HepG2 (cell line): ENCODE measurements around the gene CHID1. TPM values are rescaled to one million over a fixed set of nuclear protein-coding genes. Genes with fewer than 3 reads are reported as not detected.

Experiments
- ATF6 ChIP-seq: sonication (generic); formaldehyde crosslinking; conservative IDR thresholded peaks from 2 replicates; pipeline ENCODE4 v1.4.0; 2020; ENCODE audit warnings: missing genetic modification reagents
- BCL3 ChIP-seq: sonication (generic); formaldehyde crosslinking; IDR thresholded peaks from 2 replicates; pipeline ENCODE4 v1.5.1; 2020; ENCODE audit warnings: mild to moderate bottlenecking, missing genetic modification reagents, moderate library complexity
- BCLAF1 ChIP-seq: fragments of 450-650 bp; IDR thresholded peaks from 2 replicates; pipeline ENCODE4 v1.6.1; 2017; ENCODE audit warnings: mild to moderate bottlenecking
- CBFB ChIP-seq: sonication (generic); formaldehyde crosslinking; IDR thresholded peaks from 2 replicates; pipeline ENCODE4 v1.4.0; 2020; ENCODE audit warnings: missing genetic modification reagents
- DMAP1 ChIP-seq: IDR thresholded peaks from 2 replicates; pipeline ENCODE4 v1.6.1; 2016
- EHMT2 ChIP-seq: fragments of 200-600 bp; sonication (generic); IDR thresholded peaks from 2 replicates; pipeline ENCODE4 v1.7.0; 2017; ENCODE audit warnings: antibody characterized with exemption, low read depth, low read length, borderline replicate concordance
- HDAC1 ChIP-seq: sonication (generic); formaldehyde crosslinking; IDR thresholded peaks from 2 replicates; pipeline ENCODE4 v1.5.1; 2020; ENCODE audit warnings: mild to moderate bottlenecking, missing genetic modification reagents
- HDAC6 ChIP-seq: fragments of 200-600 bp; sonication (generic); IDR thresholded peaks from 2 replicates; pipeline ENCODE4 v1.7.0; 2017; ENCODE audit warnings: mild to moderate bottlenecking, antibody characterized with exemption, low read length, low read depth
- JUNB ChIP-seq: sonication (generic); formaldehyde crosslinking; IDR thresholded peaks from 2 replicates; pipeline ENCODE4 v1.8.0; 2022; ENCODE audit warnings: missing genetic modification reagents, mild to moderate bottlenecking, borderline replicate concordance
- MIER2 ChIP-seq: IDR thresholded peaks from 2 replicates; pipeline ENCODE4 v1.6.1; 2016; ENCODE audit warnings: missing biosample characterization, missing genetic modification reagents
- MIXL1 ChIP-seq: IDR thresholded peaks from 2 replicates; pipeline ENCODE4 v1.6.1; 2016
- RARG ChIP-seq: sonication (generic); formaldehyde crosslinking; IDR thresholded peaks from 2 replicates; pipeline ENCODE4 v1.4.0; 2020; ENCODE audit warnings: low read depth, mild to moderate bottlenecking, missing genetic modification reagents
- SIN3A ChIP-seq: IDR thresholded peaks from 2 replicates; pipeline ENCODE4 v1.6.1; 2011; ENCODE audit warnings: low read depth, mild to moderate bottlenecking, control low read depth, low read length, borderline replicate concordance
- STAG1 ChIP-seq: sonication (generic); formaldehyde crosslinking; IDR thresholded peaks from 2 replicates; pipeline ENCODE4 v1.4.0; 2020; ENCODE audit warnings: missing genetic modification reagents
- TERF1 ChIP-seq: sonication (generic); formaldehyde crosslinking; IDR thresholded peaks from 2 replicates; pipeline ENCODE4 v1.8.0; 2022; ENCODE audit warnings: mild to moderate bottlenecking, missing genetic modification reagents, moderate library complexity
- ZFP82 ChIP-seq: sonication (generic); formaldehyde crosslinking; IDR thresholded peaks from 2 replicates; pipeline ENCODE4 v1.5.1; 2020; ENCODE audit warnings: mild to moderate bottlenecking, missing genetic modification reagents, borderline replicate concordance
- ZMYM3 ChIP-seq: sonication (generic); formaldehyde crosslinking; IDR thresholded peaks from 2 replicates; pipeline ENCODE4 v1.5.1; 2020; ENCODE audit warnings: mild to moderate bottlenecking, missing genetic modification reagents
- ZNF18 ChIP-seq: sonication (generic); formaldehyde crosslinking; IDR thresholded peaks from 2 replicates; pipeline ENCODE4 v1.8.0; 2022; ENCODE audit warnings: mild to moderate bottlenecking, missing genetic modification reagents; ENCODE audit not compliant: insufficient replicate concordance
- ZNF333 ChIP-seq: sonication (generic); formaldehyde crosslinking; IDR thresholded peaks from 2 replicates; pipeline ENCODE4 v1.4.0; 2020; ENCODE audit warnings: mild to moderate bottlenecking, missing genetic modification reagents, borderline replicate concordance
- ZNF550 ChIP-seq: sonication (generic); formaldehyde crosslinking; IDR thresholded peaks from 2 replicates; pipeline ENCODE4 v1.4.0; 2020; ENCODE audit warnings: mild to moderate bottlenecking, missing genetic modification reagents, borderline replicate concordance
- ZNF652 ChIP-seq: IDR thresholded peaks from 2 replicates; pipeline ENCODE4 v1.6.1; 2016; ENCODE audit warnings: low read depth, borderline replicate concordance
- polyA plus RNA-seq, 8 experiments: library from polyadenylated mRNA; depleted of rRNA in 3 of 8; stranded (reverse) in 7 of 8; unstranded in 1 of 8; fragments of >200 nt; fragmentation: Illumina TruSeq in 4 of 8; extraction: Trizol in 4 of 8; gene quantifications; 2 replicates each; pipeline versions ENCODE4 v1.2.1 to v1.2.3, GENCODE V29; 2011 to 2016; ENCODE audit warnings: low read depth in 4 of 8, missing spikeins in 1 of 8, mixed read lengths in 1 of 8; ENCODE audit not compliant: insufficient read depth in 1 of 8
- total RNA-seq, 5 experiments: library from RNA; depleted of rRNA; stranded (reverse); fragments of >200 nt; fragmentation: Illumina TruSeq; extraction: Trizol; gene quantifications; 2 replicates each; pipeline ENCODE4 v1.2.3, GENCODE V29; 2016; ENCODE audit warnings: low read depth in 1 of 5

Gene CHID1
- total and polyA plus RNA-seq, 2 of the 13 experiments (the other 11 are each of a cell fraction or from before 2014, with no cell fraction given), result 65.1 to 93.6 TPM

- no peak for TF ChIP-seq TERF1 (CRISPR knock-in tag)
- no peak for TF ChIP-seq RARG (CRISPR knock-in tag)
- TF ChIP-seq MIXL1 (CRISPR knock-in tag), result no peak
- TF ChIP-seq SIN3A, result no peak
- TF ChIP-seq JUNB, result no peak
- no peak for TF ChIP-seq ZMYM3 (CRISPR knock-in tag)
- peak; percentile 69 for TF ChIP-seq HDAC1 (CRISPR knock-in tag)
- no peak for TF ChIP-seq MIER2 (CRISPR knock-in tag)
- 0 out of 2 replicates have a peak, but pooled peaks have one; percentile 17 for TF ChIP-seq DMAP1 (CRISPR knock-in tag)
- TF ChIP-seq BCL3 (CRISPR knock-in tag), result peak; percentile 45; the same call in 1 of the 2 replicates
- no peak for TF ChIP-seq ZNF18 (CRISPR knock-in tag)
- TF ChIP-seq HDAC6, result no peak
- TF ChIP-seq CBFB, result 0 out of 2 replicates have a peak, but pooled peaks have one; percentile 39
- no peak for TF ChIP-seq ZNF333 (CRISPR knock-in tag)
- TF ChIP-seq BCLAF1, result no peak
- no peak for TF ChIP-seq EHMT2
- TF ChIP-seq STAG1 (CRISPR knock-in tag), result peak; percentile 29; the same call in 1 of the 2 replicates
- 0 out of 2 replicates have a peak, but pooled peaks have one; percentile 47 for TF ChIP-seq ZFP82 (CRISPR knock-in tag)
- no peak for TF ChIP-seq ZNF652
- no peak for TF ChIP-seq ZNF550 (CRISPR knock-in tag)
- no peak for TF ChIP-seq ATF6 (CRISPR knock-in tag)
Measured at GRCh38 chr11:925496-926301, 15.1 kb upstream of the CHID1 start, which contains the start of gene AP2A2 (continued).
